GM12891 (cell line): Measurements from ENCODE around the gene FBXL17.

Experiments
- POLR2A ChIP-seq: IDR thresholded peaks from 2 replicates; pipeline ENCODE4 v1.6.1; 2011; ENCODE audit warnings: low read depth, low read length, control low read depth
- POLR2AphosphoS5 ChIP-seq: IDR thresholded peaks from 2 replicates; pipeline ENCODE4 v1.6.1; 2011; ENCODE audit warnings: low read depth, low read length, control low read depth
- POU2F2 ChIP-seq: IDR thresholded peaks from 2 replicates; pipeline ENCODE4 v1.6.1; 2011; ENCODE audit warnings: low read depth, mild to moderate bottlenecking, control low read depth, low read length, moderate library complexity
- TAF1 ChIP-seq: IDR thresholded peaks from 2 replicates; pipeline ENCODE4 v1.6.1; 2011; ENCODE audit warnings: low read depth, low read length, control low read depth

GRCh38 chr5:108232805-108233204, 149.1 kb downstream of the FBXL17 start:
- no peak for TF ChIP-seq TAF1
- TF ChIP-seq POU2F2: no peak
- TF ChIP-seq POLR2AphosphoS5: no peak
- TF ChIP-seq POLR2A: no peak
